Neural cell (in vitro differentiated cells): ENCODE measurements around the gene TFPI. TPM values are rescaled to one million over a fixed set of nuclear protein-coding genes. Genes with fewer than 3 reads are reported as not detected.

ENCODE experiments used
- H2AFZ ChIP-seq: fragments of 200-600, 300-800 bp; sonication (generic), shearing (Covaris generic); 2 replicates; pipeline ENCODE4 v1.6.0; 2014; ENCODE audit warnings: low read depth, mild to moderate bottlenecking, antibody characterized with exemption, low read length, moderate library complexity
- H3F3A ChIP-seq: fragments of 200-600 bp; shearing (Covaris generic); 2 replicates; pipeline ENCODE4 v1.6.1; 2016; ENCODE audit warnings: mild to moderate bottlenecking, moderate library complexity, mixed read lengths, antibody characterized with exemption, low read length; ENCODE audit not compliant: insufficient read depth, poor library complexity, severe bottlenecking
- H3K27ac ChIP-seq: fragments of 200-600, 300-800 bp; sonication (generic), shearing (Covaris generic); 2 replicates; pipeline ENCODE4 v1.5.1; 2014; ENCODE audit warnings: mild to moderate bottlenecking, low read length, moderate library complexity
- H3K27me3 ChIP-seq: fragments of 300-800, 200-600 bp; sonication (generic), shearing (Covaris generic); 2 replicates; pipeline ENCODE4 v1.6.0; 2014; ENCODE audit warnings: mild to moderate bottlenecking, low read depth, low read length, moderate library complexity; ENCODE audit not compliant: insufficient read depth
- H3K36me3 ChIP-seq: fragments of 300-800, 200-600 bp; sonication (generic), shearing (Covaris generic); 2 replicates; pipeline ENCODE4 v1.5.1; 2014; ENCODE audit warnings: mild to moderate bottlenecking, antibody characterized with exemption, low read length, moderate library complexity; ENCODE audit not compliant: insufficient read depth
- H3K4me2 ChIP-seq: fragments of 300-800, 200-600 bp; sonication (generic), shearing (Covaris generic); 2 replicates; pipeline ENCODE4 v1.6.0; 2014; ENCODE audit warnings: mild to moderate bottlenecking, low read length
- H3K4me3 ChIP-seq: fragments of 300-800, 200-600 bp; sonication (generic), shearing (Covaris generic); 2 replicates; pipeline ENCODE4 v1.5.1; 2014; ENCODE audit warnings: mild to moderate bottlenecking, low read length, moderate library complexity
- H3K79me2 ChIP-seq: fragments of 200-600 bp; shearing (Covaris generic); replicated peaks from 2 replicates; pipeline ENCODE4 v1.6.0; 2014; ENCODE audit warnings: mild to moderate bottlenecking, low read length, moderate library complexity; ENCODE audit not compliant: insufficient read depth
- H3K9ac ChIP-seq: fragments of 300-800, 200-600 bp; sonication (generic), shearing (Covaris generic); 2 replicates; pipeline ENCODE4 v1.6.1; 2016; ENCODE audit warnings: mild to moderate bottlenecking, low read length, mixed read lengths
- H3K9me2 ChIP-seq: fragments of 200-600 bp; shearing (Covaris generic); 2 replicates; pipeline ENCODE4 v1.6.1; 2016; ENCODE audit warnings: mild to moderate bottlenecking, low read length, mixed read lengths; ENCODE audit not compliant: insufficient read depth
- H3K9me3 ChIP-seq: fragments of 200-600, 300-800 bp; sonication (generic), shearing (Covaris generic); 2 replicates; pipeline ENCODE4 v1.6.1; 2016; ENCODE audit warnings: mild to moderate bottlenecking, mixed run types, low read length, moderate library complexity, mixed read lengths
- H4K20me1 ChIP-seq: fragments of 200-600 bp; shearing (Covaris generic); 2 replicates; pipeline ENCODE4 v1.6.1; 2016; ENCODE audit warnings: mild to moderate bottlenecking, mixed run types; ENCODE audit not compliant: insufficient read depth
- CTCF ChIP-seq: fragments of 450-650 bp; IDR thresholded peaks from 2 replicates; pipeline ENCODE4 v1.5.1; 2014; ENCODE audit warnings: antibody characterized with exemption, mild to moderate bottlenecking, moderate library complexity; ENCODE audit not compliant: poor library complexity, severe bottlenecking
- EP300 ChIP-seq: fragments of 450-650 bp; conservative IDR thresholded peaks from 2 replicates; pipeline ENCODE4 v1.6.1; 2014; ENCODE audit warnings: antibody characterized with exemption, mild to moderate bottlenecking, moderate library complexity; ENCODE audit not compliant: poor library complexity, severe bottlenecking
- EZH2 ChIP-seq: fragments of 200-600, 300-800 bp; shearing (Covaris generic), sonication (generic); IDR thresholded peaks from 2 replicates; pipeline ENCODE4 v1.6.1; 2014; ENCODE audit warnings: antibody characterized with exemption, low read length, borderline replicate concordance, mild to moderate bottlenecking; ENCODE audit not compliant: insufficient read depth, poor library complexity, severe bottlenecking
- MXI1 ChIP-seq: fragments of 450-650 bp; conservative IDR thresholded peaks from 2 replicates; pipeline ENCODE4 v1.6.1; 2014; ENCODE audit warnings: antibody characterized with exemption, mild to moderate bottlenecking; ENCODE audit not compliant: poor library complexity, severe bottlenecking
- POLR2AphosphoS5 ChIP-seq: IDR thresholded peaks from 2 replicates; pipeline ENCODE4 v1.6.1; 2012
- RAD21 ChIP-seq: fragments of 450-650 bp; conservative IDR thresholded peaks from 2 replicates; pipeline ENCODE4 v1.6.1; 2014; ENCODE audit warnings: antibody characterized with exemption, mild to moderate bottlenecking, moderate library complexity
- SMC3 ChIP-seq: fragments of 450-650 bp; conservative IDR thresholded peaks from 2 replicates; pipeline ENCODE4 v1.6.1; 2014; ENCODE audit warnings: antibody characterized with exemption, mild to moderate bottlenecking, moderate library complexity; ENCODE audit not compliant: poor library complexity
- TAF1 ChIP-seq: IDR thresholded peaks from 2 replicates; pipeline ENCODE4 v1.6.1; 2012; ENCODE audit warnings: low read depth
- polyA plus RNA-seq: library from polyadenylated mRNA; depleted of rRNA; stranded (reverse); fragments of >200 nt; gene quantifications from 2 replicates; pipeline ENCODE4 v1.2.3, GENCODE V29; 2014
- TF ChIP-seq, protein P1 (sequence below): IDR thresholded peaks from 2 replicates; pipeline ENCODE4 v1.6.1; 2012; ENCODE audit warnings: borderline replicate concordance

TFPI gene
- polyA plus RNA-seq, 1 donor from 2014 or later: 0.51 TPM

- Histone ChIP-seq H3K4me3 (no peak overlapping the region), H3K9me3 (no peaks in the 10 kb centered on the region), H3K9ac (no peak overlapping the region), H3K36me3 (no peaks in the 10 kb centered on the region), H4K20me1 (no peaks in the 10 kb centered on the region), H3F3A (no peaks in the 10 kb centered on the region), H3K9me2 (no peaks in the 10 kb centered on the region), H2AFZ (no peak overlapping the region), H3K4me2 (no peak overlapping the region), H3K27ac (no peak overlapping the region), H3K27me3 (no peaks in the 10 kb centered on the region), H3K79me2 (no peaks in the 10 kb centered on the region)
- TF ChIP-seq, protein P1, sequence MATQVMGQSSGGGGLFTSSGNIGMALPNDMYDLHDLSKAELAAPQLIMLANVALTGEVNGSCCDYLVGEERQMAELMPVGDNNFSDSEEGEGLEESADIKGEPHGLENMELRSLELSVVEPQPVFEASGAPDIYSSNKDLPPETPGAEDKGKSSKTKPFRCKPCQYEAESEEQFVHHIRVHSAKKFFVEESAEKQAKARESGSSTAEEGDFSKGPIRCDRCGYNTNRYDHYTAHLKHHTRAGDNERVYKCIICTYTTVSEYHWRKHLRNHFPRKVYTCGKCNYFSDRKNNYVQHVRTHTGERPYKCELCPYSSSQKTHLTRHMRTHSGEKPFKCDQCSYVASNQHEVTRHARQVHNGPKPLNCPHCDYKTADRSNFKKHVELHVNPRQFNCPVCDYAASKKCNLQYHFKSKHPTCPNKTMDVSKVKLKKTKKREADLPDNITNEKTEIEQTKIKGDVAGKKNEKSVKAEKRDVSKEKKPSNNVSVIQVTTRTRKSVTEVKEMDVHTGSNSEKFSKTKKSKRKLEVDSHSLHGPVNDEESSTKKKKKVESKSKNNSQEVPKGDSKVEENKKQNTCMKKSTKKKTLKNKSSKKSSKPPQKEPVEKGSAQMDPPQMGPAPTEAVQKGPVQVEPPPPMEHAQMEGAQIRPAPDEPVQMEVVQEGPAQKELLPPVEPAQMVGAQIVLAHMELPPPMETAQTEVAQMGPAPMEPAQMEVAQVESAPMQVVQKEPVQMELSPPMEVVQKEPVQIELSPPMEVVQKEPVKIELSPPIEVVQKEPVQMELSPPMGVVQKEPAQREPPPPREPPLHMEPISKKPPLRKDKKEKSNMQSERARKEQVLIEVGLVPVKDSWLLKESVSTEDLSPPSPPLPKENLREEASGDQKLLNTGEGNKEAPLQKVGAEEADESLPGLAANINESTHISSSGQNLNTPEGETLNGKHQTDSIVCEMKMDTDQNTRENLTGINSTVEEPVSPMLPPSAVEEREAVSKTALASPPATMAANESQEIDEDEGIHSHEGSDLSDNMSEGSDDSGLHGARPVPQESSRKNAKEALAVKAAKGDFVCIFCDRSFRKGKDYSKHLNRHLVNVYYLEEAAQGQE: no peak
- TF ChIP-seq TAF1 (no peak), SMC3 (no peak), POLR2AphosphoS5 (no peak), EZH2 (no peak), CTCF (no peak), MXI1 (no peak), EP300 (no peak), RAD21 (no peak)
These were observed 91.4 kb downstream of the TFPI start for GRCh38 chr2:187462839-187463238.

GRCh38 chr2:187461294-187462261, 92.7 kb downstream of the TFPI start:
- no peak overlapping the region for H3K9ac ChIP-seq
- TF ChIP-seq TAF1 (no peak), RAD21 (no peak), MXI1 (no peak), POLR2AphosphoS5 (no peak), EZH2 (no peak)
- TF ChIP-seq, protein P1: no peak
- no peaks in the 10 kb centered on the region for H3F3A ChIP-seq
- H3K27me3 ChIP-seq: no peaks in the 10 kb centered on the region
- no peaks in the 10 kb centered on the region for H4K20me1 ChIP-seq
- no peak overlapping the region for H3K4me3 ChIP-seq
- no peaks in the 10 kb centered on the region for H3K79me2 ChIP-seq
- no peak overlapping the region for H2AFZ ChIP-seq
- no peak overlapping the region for H3K4me2 ChIP-seq
- no peaks in the 10 kb centered on the region for H3K36me3 ChIP-seq
- H3K9me2 ChIP-seq: no peaks in the 10 kb centered on the region
- no peaks in the 10 kb centered on the region for H3K9me3 ChIP-seq
- H3K27ac ChIP-seq: no peak overlapping the region
